HEK293T (cell line): ENCODE data around the gene ACSF3.

Experiments used
- ARNT ChIP-seq: fragments of 450-650 bp; IDR thresholded peaks from 2 replicates; pipeline ENCODE4 v1.6.1; 2017; ENCODE audit warnings: mild to moderate bottlenecking
- BHLHE40 ChIP-seq: fragments of 450-650 bp; IDR thresholded peaks from 2 replicates; pipeline ENCODE4 v1.6.1; 2016; ENCODE audit warnings: mild to moderate bottlenecking, moderate library complexity, borderline replicate concordance
- ELF4 ChIP-seq: fragments of 450-650 bp; IDR thresholded peaks from 2 replicates; pipeline ENCODE4 v1.6.1; 2017; ENCODE audit warnings: antibody characterized with exemption
- FOXA1 ChIP-seq: fragments of 450-650 bp; IDR thresholded peaks from 2 replicates; pipeline ENCODE4 v1.6.1; 2016; ENCODE audit warnings: mild to moderate bottlenecking
- FOXK2 ChIP-seq: fragments of 450-650 bp; IDR thresholded peaks from 2 replicates; pipeline ENCODE4 v1.6.1; 2016; ENCODE audit warnings: mild to moderate bottlenecking
- FOXM1 ChIP-seq: fragments of 450-650 bp; IDR thresholded peaks from 2 replicates; pipeline ENCODE4 v1.6.1; 2017; ENCODE audit warnings: mild to moderate bottlenecking, borderline replicate concordance
- HDGF ChIP-seq: fragments of 450-650 bp; IDR thresholded peaks from 2 replicates; pipeline ENCODE4 v1.6.1; 2017; ENCODE audit warnings: antibody characterized with exemption, borderline replicate concordance
- NFRKB ChIP-seq: fragments of 450-650 bp; IDR thresholded peaks from 2 replicates; pipeline ENCODE4 v1.6.1; 2016; ENCODE audit warnings: mild to moderate bottlenecking, moderate library complexity
- SP1 ChIP-seq: fragments of 450-650 bp; IDR thresholded peaks from 2 replicates; pipeline ENCODE4 v1.6.1; 2017
- SUZ12 ChIP-seq: fragments of 450-650 bp; IDR thresholded peaks from 2 replicates; pipeline ENCODE4 v1.6.1; 2016; ENCODE audit warnings: mild to moderate bottlenecking
- ZNF384 ChIP-seq: fragments of 450-650 bp; IDR thresholded peaks from 2 replicates; pipeline ENCODE4 v1.6.1; 2016
- TF ChIP-seq, protein P1 (sequence below): fragments of 450-650 bp; IDR thresholded peaks from 2 replicates; pipeline ENCODE4 v1.6.1; 2016

DNA sequence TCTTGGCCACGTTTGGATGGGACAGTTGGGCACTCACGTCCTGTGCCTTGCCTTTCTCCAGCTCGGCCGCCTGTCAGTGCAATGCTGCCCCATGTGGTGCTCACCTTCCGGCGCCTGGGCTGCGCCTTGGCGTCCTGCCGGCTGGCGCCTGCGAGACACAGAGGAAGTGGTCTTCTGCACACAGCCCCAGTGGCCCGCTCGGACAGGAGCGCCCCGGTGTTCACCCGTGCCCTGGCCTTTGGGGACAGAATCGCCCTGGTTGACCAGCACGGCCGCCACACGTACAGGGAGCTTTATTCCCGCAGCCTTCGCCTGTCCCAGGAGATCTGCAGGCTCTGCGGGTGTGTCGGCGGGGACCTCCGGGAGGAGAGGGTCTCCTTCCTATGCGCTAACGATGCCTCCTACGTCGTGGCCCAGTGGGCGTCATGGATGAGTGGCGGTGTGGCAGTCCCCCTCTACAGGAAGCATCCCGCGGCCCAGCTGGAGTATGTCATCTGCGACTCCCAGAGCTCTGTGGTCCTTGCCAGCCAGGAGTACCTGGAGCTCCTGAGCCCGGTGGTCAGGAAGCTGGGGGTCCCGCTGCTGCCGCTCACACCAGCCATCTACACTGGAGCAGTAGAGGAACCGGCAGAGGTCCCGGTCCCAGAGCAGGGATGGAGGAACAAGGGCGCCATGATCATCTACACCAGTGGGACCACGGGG, 7.1 kb downstream of the ACSF3 start:
- TF ChIP-seq ZNF384 (no peak), SP1 (no peak), FOXK2 (no peak), ARNT (no peak), BHLHE40 (no peak), FOXA1 (no peak), ELF4 (no peak), NFRKB (no peak), HDGF (no peak), SUZ12 (no peak), FOXM1 (no peak)
- TF ChIP-seq, protein P1, sequence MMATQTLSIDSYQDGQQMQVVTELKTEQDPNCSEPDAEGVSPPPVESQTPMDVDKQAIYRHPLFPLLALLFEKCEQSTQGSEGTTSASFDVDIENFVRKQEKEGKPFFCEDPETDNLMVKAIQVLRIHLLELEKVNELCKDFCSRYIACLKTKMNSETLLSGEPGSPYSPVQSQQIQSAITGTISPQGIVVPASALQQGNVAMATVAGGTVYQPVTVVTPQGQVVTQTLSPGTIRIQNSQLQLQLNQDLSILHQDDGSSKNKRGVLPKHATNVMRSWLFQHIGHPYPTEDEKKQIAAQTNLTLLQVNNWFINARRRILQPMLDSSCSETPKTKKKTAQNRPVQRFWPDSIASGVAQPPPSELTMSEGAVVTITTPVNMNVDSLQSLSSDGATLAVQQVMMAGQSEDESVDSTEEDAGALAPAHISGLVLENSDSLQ: no peak
